Neural progenitor cell (in vitro differentiated cells): Measurements from ENCODE around the gene MUSTN1.

Experiments
- CTCF ChIP-seq: fragments of 200-600 bp; sonication (generic); IDR thresholded peaks from 2 replicates; pipeline ENCODE4 v1.5.1; 2017; ENCODE audit warnings: antibody characterized with exemption, mild to moderate bottlenecking
- EZH2 ChIP-seq: fragments of 200-600 bp; sonication (generic); IDR thresholded peaks from 2 replicates; pipeline ENCODE4 v1.6.1; 2017; ENCODE audit warnings: antibody characterized with exemption, mild to moderate bottlenecking, moderate library complexity
- EZH2phosphoT487 ChIP-seq: fragments of 200-600 bp; sonication (generic); IDR thresholded peaks from 2 replicates; pipeline ENCODE4 v1.6.1; 2017; ENCODE audit warnings: antibody characterized with exemption

GRCh38 chr3:52817221-52817620 lies 17.6 kb downstream of the MUSTN1 start:
- TF ChIP-seq EZH2 (no peak), EZH2phosphoT487 (no peak), CTCF (no peak)
